K562 (cell line): ENCODE data around the gene MALAT1.

Source experiments
- CTBP1 ChIP-seq: fragments of 450-650 bp; IDR thresholded peaks from 2 replicates; pipeline ENCODE4 v1.6.1; 2016; ENCODE audit warnings: borderline replicate concordance
- CTCF ChIP-seq, 3 experiments: IDR thresholded peaks in 2 of 3; conservative IDR thresholded peaks in 1 of 3; 2 replicates each; pipeline ENCODE4 v1.5.1; 2011 to 2012; ENCODE audit warnings: low read length in 3 of 3, mild to moderate bottlenecking in 3 of 3, control low read depth in 2 of 3, improper control_type of control experiment in 1 of 3, inconsistent platforms in 1 of 3, low read depth in 1 of 3, mixed read lengths in 1 of 3, moderate library complexity in 1 of 3; ENCODE audit not compliant: insufficient read depth in 2 of 3
- DEAF1 ChIP-seq: fragments of 450-650 bp; formaldehyde crosslinking; IDR thresholded peaks from 2 replicates; pipeline ENCODE4 v1.4.0; 2020; ENCODE audit warnings: mild to moderate bottlenecking, moderate library complexity
- HDGF ChIP-seq: fragments of 450-650 bp; IDR thresholded peaks from 2 replicates; pipeline ENCODE4 v1.6.1; 2016
- RAD51 ChIP-seq: fragments of 450-650 bp; IDR thresholded peaks from 2 replicates; pipeline ENCODE4 v1.7.1; 2016; ENCODE audit warnings: low read depth, mild to moderate bottlenecking, borderline replicate concordance
- TBL1XR1 ChIP-seq, 2 experiments: IDR thresholded peaks; 2 replicates each; pipeline ENCODE4 v1.6.1; 2012; ENCODE audit warnings: improper control_type of control experiment in 2 of 2, low read length in 2 of 2, mild to moderate bottlenecking in 1 of 2
- XRCC4 ChIP-seq: IDR thresholded peaks from one replicate; pipeline ENCODE4 v1.6.1; 2011; ENCODE audit not compliant: insufficient read depth, insufficient read length; ENCODE audit errors: extremely low read depth
- TF ChIP-seq, protein P1 (sequence below): fragments of 450-650 bp; IDR thresholded peaks from 2 replicates; pipeline ENCODE4 v1.7.1; 2018; ENCODE audit warnings: mild to moderate bottlenecking, low read depth; ENCODE audit not compliant: partially characterized antibody
- TF ChIP-seq, protein P2 (sequence below): sonication (generic); IDR thresholded peaks from 2 replicates; pipeline ENCODE4 v1.6.1; 2016

- TF ChIP-seq CTCF (IDR thresholded peaks at IDR 0.05 in 2 of 3, conservative IDR thresholded peaks at IDR 0.05 in 1 of 3; ENCODE audit: insufficient read depth in 2 of 3, low read depth in 1 of 3, low read length in 3 of 3) (no peak), XRCC4 (no peak), CTBP1 (no peak), TBL1XR1 (IDR thresholded peaks at IDR 0.05; ENCODE audit: low read length in 2 of 2) (no peak), HDGF (no peak), DEAF1 (CRISPR knock-in tag) (no peak), RAD51 (no peak)
- TF ChIP-seq, protein P1, sequence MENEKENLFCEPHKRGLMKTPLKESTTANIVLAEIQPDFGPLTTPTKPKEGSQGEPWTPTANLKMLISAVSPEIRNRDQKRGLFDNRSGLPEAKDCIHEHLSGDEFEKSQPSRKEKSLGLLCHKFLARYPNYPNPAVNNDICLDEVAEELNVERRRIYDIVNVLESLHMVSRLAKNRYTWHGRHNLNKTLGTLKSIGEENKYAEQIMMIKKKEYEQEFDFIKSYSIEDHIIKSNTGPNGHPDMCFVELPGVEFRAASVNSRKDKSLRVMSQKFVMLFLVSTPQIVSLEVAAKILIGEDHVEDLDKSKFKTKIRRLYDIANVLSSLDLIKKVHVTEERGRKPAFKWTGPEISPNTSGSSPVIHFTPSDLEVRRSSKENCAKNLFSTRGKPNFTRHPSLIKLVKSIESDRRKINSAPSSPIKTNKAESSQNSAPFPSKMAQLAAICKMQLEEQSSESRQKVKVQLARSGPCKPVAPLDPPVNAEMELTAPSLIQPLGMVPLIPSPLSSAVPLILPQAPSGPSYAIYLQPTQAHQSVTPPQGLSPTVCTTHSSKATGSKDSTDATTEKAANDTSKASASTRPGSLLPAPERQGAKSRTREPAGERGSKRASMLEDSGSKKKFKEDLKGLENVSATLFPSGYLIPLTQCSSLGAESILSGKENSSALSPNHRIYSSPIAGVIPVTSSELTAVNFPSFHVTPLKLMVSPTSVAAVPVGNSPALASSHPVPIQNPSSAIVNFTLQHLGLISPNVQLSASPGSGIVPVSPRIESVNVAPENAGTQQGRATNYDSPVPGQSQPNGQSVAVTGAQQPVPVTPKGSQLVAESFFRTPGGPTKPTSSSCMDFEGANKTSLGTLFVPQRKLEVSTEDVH: no peak
- TF ChIP-seq, protein P2, sequence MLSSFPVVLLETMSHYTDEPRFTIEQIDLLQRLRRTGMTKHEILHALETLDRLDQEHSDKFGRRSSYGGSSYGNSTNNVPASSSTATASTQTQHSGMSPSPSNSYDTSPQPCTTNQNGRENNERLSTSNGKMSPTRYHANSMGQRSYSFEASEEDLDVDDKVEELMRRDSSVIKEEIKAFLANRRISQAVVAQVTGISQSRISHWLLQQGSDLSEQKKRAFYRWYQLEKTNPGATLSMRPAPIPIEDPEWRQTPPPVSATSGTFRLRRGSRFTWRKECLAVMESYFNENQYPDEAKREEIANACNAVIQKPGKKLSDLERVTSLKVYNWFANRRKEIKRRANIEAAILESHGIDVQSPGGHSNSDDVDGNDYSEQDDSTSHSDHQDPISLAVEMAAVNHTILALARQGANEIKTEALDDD: no peak
These were observed 33.7 kb downstream of the MALAT1 start for GRCh38 chr11:65532388-65533064.
